Activated CD4-positive, CD25-positive, alpha-beta regulatory T cell treated with anti-CD3 and anti-CD28 coated beads, Interleukin-2, amount 50 U/mL, for 72 hours (primary cell): ENCODE data around the gene ZBTB7C.

ENCODE experiments used
- DNase-seq: peaks from one replicate; pipeline ENCODE4 v3.0.0; 2021

Gene ZBTB7C

DNA sequence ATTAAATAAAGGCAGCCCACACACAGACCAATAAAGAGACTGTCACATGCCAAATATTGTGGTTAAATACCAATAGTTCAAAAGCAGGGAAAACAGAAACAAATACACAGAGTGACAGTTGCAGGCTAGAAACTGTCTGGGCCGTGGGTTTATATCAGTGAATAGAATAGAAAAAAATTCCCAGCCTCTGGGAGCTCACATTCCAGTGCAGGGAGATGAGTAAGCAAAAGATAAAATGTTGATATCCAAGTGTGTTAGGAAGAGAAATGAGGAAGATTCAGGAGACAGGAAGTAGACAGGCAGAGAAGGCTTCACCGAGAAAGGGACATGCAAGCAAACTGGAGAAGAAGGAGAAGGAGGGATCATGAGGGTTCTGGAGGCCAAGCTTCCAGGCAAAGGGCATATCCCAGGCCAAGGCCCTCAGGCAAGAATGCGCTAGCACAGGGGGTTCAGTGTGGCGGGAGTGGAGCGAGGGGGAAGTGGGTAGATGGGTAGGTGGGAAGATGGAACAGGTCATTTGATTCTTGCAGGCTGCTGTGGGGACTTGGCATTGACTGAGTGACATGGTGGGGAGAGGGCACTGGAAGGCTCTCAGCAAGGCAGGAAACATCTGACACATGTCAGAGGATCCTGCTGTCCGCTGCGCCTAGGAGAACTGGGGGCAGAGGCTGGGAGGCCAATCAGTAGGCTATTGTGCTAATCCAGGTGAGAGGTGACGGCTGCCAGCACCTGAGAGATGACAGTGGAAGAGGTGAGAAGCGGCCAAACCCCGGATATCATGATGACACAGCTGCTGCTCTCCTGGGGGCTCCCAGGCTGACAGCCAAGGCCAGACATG is 89.2 kb downstream of the ZBTB7C start:
- no peak for DNase-seq

DNA sequence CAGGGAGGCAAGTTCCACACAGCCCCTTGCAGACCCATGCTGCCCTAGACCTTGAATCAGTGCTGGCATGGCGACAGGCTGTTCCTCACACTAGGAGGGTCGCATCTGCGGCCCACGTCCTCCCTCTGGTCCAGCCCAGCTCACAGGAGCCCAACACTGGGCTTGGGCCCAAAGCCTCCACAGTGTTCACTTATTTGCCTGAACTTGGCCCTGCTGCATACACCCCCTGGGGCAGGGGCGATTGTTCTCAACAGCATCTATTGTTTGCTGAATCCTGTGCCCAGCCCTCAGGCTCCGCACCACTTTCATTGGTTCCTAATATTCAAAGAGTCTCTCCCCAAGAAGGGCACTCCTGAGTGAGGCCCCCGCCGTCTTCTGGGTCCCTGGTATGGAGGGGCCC is 90.7 kb downstream of the ZBTB7C start:
- no peak for DNase-seq

DNA sequence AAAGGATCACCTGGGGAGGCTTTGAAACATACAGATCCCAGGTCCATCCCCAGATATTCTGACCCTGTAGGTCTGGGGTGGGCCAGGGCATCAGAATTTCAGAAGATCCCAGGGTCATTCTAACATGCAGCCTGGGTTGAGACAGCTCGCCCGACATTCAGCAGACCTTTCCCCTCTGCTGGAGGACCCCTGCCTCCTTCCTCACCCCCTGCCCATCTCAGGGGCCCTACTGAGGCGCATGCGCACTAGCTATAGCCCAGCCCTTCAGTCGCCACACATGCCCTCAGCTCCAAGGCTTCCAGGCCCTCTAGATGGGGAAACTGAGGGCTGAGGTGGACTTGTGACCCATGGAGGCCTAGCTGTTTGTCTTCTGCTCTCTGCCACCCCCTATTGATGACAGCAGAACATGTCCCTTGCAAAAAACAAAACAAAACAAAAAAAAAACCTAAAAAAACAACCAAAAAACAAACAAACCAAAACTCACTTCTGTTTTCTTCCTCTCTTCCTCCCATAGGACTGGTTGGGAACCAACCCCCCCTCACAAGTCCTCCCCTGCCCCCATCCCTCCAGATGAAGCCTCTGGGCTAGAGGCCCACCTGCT is 91.3 kb downstream of the ZBTB7C start:
- no peak for DNase-seq

DNA sequence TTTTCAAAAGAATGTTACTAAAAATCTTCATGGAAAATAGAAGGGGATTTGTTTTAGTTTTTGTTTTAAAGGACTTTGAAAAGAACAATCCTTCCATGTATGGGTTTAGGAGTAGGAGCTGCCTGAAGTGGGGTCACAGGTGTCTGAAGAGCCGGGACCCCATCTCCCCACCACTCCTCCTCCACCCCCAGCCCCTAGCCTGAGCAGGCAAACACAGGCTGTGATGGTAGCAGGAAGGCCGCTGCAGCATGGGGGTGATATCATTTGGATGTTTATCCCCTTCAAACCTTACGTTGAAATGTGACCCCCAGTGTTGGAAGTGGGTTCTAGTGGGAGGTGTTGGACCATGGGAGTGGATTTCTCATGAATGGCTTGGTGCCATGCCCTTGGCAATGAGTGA is 93.0 kb downstream of the ZBTB7C start:
- no peak for DNase-seq

DNA sequence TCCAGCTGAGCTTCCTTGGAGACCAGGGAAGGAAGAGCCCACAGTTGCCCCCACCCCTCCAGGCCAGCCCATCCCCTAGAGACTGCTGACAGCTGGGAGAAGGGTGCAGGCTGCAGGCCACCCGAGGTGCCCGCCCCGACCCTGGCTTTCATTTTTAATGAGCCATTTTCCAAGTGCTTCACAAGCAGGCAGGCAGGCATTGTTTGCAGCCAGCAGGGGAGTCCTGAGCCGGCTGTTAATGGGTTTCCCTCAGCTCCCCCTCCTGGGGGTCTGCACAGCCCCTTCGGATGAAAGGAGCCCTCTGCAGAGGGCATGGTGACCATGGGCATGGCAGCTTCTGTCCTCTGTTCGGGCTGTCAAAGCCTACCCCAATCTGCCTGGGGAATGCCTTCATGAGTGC is 94.5 kb downstream of the ZBTB7C start:
- DNase-seq: no peak

DNA sequence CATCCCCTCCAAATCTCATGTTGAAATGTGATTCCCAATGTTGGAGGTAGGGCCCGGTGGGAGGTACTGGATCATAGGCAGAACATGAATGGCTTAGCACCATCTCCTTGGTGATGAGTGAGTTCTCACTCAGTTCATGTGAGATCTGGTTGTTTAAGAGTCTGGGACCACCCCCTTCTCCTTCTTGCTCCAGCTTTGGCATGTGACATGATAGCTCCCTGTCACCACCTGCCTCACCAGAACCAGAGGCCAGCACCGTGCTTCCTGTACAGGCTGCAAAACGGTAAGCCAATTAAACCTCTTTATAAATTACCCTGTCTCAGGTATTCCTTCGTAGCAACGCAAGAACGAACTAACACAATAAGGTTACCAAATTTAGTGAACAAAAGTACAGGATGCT is 95.4 kb downstream of the ZBTB7C start:
- no peak for DNase-seq

DNA sequence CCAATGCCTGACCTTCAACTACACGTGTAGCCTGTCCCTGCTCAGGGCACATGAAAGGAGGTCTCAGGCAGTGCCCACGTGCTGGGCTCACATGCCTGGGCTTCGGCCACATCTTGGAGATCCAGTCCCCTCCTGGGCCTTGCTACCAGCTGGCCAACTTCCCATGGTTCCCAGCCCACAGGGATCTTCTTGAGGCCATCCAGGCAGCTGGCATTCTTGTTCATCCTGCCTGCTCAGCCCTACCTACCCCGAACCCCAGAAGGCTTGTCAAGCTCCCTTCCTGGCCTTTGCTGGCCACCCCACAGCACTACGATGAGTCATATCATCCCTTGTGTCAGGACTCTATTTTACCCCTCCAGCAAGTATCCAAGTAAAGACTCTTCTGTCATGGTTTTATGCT is 97.1 kb downstream of the ZBTB7C start:
- no peak for DNase-seq

DNA sequence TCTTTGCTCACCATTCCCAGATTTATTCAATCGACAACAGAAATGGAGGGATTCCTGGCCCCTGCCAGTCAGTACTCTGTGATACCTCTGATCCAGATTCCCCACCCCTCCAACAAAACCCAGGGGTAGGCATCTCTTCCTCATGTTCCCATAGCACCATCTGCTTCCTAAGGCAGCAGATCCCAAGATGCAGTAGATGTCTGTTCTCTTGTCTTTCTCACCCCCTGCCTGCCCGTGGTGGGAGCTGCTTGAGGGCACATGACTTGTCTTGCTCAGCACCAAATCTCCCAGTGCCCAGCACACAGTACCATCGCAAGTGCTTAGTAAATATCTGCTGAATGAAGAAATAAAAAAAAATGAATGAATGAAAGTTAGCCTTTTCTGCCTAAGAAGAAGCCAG is 98.2 kb downstream of the ZBTB7C start:
- no peak for DNase-seq

DNA sequence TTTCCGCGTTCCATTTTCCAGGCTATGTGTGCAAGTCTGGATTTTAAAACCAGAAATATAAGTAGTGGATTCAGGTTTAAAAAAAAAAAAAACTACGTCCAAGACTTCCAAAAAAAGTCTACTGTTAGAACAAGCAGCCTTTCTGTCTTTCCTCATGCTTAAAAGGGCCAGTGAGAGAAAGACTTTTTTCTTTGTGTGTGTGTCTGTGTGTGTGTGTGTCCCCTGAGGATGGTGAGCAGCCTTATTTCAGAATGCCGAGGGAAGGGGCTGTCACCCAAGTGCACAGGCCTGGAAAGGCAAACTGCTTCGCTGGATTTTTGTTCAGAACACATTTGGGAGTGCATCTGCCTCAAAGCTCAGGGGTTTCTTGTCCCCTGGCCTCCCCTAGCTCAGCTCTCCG is 98.8 kb downstream of the ZBTB7C start:
- no peak for DNase-seq

DNA sequence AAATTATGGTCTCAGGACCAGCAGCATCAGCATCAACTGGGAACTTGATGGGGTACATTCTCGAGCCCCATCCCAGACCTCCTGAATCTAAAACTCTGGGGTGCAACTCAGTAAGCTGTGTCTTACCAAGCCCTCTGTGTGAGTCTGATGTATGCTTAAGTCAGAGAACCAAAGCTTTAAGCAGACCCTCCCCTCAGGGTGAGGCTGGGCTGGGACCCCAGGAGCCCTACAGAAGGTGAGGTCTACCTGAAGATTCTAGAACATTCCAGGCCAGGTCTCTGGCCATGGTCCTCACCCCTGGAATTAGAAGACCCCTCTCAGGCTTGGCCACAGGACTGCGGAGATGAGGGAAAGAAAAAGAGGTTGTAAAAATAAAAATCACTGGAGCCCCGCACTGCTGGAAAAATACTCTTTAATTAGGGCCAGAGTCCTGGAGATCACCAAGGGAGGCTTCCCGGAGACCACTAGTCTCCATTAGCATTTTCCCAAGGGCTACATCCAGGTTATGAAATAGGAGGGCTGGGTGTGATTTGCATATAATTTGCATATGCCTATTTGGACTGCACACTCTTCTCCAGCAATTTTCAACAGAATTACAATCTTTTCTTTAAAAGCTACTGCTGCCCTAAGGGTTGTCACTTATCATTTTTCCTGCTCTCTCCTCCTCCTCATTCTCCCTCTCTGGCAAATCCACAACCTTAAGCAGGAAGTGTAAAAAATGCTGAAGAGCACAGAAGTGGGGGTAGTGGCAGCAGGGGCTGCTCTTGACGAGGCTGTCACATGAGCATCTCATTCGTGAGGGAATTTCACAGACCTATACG is 100.2 kb downstream of the ZBTB7C start:
- DNase-seq: no peak

DNA sequence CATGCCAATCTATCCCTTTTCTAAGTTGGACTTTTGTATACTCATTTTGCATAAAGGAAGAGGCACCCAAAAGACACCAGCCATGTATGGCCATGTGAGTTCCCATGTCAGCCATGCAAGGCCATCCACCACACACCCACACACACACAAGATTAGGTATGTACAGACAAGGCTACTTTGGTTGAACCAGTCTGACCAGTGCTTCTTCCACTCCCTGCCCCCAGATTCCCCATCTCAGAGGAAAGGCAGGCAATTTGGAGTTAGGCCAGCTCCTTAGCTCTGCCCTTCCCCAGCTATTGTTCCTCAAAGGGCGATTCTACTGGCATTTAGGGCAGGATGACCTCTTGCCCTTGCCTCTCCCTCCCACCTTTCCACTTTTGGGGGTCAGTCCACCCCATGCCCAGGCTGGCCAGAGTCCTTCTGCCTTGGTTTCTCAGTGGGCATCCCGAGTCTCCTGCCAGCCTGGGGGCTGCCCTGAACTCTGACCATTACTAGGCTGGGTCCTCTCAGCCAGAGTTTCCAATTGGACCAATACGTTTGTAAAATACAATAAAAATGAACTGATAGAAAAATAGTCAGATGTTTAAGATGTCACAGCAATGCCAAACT is 101.1 kb downstream of the ZBTB7C start:
- DNase-seq: no peak

DNA sequence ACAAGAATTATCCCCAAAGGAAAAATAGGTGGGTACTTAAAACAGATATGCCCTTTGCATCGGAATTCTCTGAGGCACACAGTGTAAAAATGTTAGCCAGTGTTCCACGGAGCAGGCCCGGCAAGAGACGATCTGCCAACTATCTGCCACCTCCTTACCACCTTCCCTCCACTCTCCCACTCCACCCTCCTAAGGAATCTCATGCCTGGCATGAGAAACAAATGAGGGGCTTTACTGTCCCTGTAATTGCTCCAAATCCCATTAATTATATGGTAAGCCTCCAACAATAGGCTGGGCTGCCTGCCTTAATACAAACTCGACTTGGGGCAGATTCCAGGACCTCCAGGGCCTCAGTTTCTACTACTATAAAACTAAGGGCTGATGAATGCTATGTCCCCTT is 102.3 kb downstream of the ZBTB7C start:
- no peak for DNase-seq

DNA sequence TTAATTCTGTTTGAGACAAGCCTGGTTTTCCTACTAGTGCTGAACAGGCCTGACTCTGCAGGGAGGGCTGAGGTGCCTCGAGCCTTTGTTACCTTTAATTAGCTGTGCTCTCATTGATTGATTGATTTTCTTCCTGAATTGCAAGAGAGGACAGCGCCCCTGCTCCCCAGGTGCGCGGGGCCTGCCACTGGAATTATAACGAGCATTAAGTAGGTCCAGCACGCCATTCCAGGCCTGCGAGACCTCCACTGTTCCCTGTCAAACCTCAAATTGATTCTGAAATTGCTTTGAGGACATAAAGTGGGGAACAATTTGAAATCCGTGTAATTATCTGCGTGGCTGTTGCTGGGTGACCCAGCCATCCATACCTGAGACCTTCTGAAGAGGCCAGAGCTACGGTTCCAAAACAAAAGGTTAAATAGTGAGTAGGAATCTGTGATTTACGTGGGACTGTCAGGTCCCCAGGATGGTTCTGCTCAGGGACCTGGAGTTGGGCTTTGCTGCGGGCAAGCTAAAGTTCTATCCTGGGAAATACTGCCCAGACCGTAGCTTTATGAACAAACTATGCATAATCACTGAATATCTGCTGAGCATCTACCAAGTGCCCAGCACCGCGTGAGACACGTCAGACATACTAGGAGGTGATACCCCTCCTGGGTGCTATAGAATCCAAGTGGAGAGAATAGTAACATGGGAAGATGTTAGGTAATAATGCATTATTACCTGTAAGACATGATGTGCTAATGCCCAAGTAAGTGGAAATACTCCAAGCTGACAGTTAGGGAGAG is 104.1 kb downstream of the ZBTB7C start:
- DNase-seq: no peak

DNA sequence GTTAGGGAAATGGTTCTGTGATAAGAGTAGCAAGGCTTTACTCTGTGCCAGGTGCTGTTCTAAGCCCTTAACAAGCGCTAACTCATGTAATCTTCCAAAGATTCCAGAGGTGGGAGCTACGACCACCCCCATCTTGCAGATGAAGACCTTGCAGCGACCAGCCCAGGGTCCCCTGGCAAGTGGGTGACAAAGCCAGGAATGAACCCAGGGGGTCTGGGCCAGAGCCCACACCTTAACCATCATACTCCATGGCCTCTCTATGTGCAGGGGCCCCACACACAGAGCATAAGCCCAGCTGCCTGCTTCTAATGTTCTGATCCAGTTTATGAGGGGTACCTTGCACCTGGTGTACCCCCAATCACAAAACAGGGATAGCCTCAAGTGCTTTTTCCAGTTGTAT is 105.3 kb downstream of the ZBTB7C start:
- no peak for DNase-seq

DNA sequence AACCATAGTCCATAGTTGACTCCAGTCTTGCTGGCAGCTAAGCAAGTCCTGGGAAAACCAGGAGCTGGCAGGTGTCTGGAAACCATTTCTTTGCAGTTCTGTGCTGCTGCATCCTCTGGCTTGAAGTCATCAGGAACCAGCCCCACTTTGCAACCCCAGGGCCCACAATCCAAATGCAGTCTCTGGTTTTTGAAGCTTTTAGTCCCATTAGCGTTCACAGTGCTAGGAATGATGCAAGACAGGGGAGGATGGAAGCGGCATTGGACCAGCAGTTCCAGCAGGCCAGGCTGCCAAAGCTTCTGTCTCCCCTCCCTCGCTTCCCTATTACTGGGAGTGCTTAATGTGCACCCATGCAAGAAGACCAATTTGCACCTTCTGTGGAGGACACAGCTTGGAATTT is 106.4 kb downstream of the ZBTB7C start:
- DNase-seq: no peak

DNA sequence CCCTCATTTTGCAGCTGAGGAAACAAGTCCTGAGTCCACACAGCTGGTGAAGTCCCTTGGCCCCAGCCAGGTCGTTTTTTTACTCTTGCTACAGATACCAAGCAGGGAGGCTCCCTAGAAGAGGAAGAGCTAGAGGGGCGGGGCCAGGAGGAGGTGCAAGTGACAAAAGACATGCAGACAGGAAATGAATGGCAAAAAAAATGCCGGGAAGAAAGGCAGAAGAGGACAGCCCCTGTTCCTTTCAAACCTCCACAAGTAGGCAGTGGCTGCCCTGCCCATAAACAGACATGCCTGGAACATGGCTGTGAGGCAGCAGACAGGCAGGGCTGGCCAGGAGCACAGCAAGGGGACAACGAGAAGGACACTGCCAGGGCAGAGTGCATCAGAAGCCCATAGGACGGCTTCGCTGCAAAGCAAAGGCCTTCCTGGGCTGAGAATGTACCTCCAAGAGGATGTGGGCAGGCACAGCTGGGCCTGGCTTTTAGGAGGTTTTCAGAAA is 108.7 kb downstream of the ZBTB7C start:
- no peak for DNase-seq

DNA sequence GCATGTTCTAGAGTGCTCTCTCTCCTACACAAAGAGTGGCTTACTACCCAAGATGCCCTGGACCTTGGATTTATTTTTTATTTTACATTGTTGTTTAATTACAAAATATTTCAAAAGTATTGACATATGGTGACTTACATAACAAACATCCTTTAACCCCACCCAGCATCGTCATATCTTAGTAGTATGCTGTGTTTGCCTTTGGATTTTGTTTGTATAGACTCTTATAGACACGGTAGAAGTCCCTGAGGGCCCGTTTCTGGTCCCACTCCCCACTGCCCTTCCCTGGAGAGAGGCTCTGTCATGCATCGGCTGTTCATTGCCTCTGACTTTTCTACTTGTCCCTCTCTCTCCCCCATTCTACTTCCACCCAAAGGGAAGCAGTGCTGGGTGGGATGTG is 112.0 kb downstream of the ZBTB7C start:
- no peak for DNase-seq

DNA sequence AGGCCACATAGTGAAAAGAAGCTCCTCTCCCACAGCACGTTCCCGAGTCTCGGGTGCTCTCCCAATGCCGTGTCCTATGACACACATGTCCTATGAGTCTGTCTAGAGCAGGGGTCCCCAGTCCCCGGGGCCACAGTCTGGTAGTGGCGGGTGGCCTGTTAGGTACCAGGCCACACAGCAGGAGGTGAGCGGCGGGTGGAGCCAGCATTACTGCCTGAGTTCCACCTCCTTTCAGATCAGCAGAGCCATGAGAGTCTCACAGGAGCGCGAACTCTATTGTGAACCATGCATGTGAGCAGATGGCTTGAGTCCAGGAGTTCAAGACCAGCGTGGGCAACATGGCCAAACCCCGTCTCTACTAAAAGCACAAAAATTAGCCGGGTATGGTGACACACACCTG is 112.6 kb downstream of the ZBTB7C start:
- no peak for DNase-seq

DNA sequence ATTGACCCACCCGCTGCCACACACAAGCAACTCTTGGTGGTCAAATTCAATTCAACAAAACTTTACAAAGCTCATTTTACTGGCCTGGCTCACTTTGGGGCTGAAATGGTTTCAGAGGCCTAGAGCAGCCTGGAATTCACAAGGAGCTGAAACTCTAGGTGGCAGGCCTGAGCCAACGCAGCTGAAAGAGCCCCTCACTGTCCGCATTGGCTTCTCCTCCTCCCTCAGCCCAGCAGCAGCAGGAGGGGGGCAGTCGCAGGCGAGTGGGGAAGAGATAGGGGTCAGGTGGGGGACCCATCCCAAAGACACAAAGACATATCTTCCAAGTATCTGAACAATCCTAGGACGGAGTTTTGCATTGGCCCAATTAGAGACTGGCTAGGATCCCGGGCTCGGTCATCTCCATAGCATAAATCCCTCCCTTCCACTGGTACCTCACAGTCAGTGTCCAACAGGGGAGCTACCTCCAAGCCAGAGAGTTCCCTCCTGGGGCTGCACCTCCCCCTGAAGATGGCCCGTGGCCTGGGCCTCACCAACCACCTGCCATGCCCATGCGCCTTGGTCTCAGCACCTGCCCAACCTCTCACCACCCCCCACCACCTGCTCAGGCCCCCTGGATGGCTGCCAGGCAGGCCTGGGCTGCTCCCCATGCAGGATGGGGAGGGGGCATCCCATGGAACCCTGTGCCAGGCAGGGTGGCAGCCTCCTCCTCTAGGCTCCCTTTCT is 113.4 kb downstream of the ZBTB7C start:
- no peak for DNase-seq

DNA sequence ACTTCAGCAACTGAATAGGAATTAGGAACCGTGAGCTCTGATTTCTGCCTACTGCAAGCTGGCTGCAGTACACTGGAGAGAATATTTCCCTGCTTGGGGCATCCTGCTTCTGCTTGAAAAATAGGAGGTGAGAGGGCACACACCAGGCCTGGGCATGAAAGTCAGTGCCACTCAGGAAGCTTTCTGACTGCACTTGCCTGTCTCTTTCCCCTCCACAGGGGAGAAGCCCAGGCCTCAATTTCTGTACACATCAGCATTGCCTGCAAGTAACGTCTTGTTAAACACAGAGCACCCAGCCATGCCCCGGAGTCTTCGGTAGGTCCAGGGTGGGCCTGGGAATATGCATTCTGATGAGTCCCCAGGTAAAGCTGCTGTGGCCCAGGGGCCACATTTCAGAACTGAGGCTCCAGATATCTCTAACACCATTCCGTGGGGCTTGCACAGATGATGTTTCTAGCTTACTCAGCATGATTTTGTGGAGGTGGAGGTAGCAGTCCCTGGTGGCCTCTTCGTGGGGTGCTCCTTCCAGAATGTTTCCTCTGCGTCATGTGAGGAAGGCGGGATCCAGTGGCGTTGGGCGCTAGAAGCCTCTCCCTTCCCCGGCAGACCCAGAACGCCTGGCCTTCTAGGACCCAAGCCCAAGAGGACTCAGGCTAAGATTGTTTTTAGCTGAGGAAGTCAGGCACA is 114.1 kb downstream of the ZBTB7C start:
- no peak for DNase-seq
